NCI-H1048 (cell line): ENCODE measurements around the gene HSD17B11.
"Not testable (repeated sequence)": the region's sequence is repeated elsewhere in the genome, so short reads cannot be mapped to it uniquely, and the experiment has no call there.

ENCODE experiments used
- DNase-seq: peaks from one replicate; lab custom pipeline; 2025; lab: John Stamatoyannopoulos, UW

Gene HSD17B11

GRCh38 chr4:87405211-87405820, 14.3 kb upstream of the HSD17B11 start:
- no peak for DNase-seq

- DNase-seq, result not testable (repeated sequence)
These were observed 12.7 kb upstream of the HSD17B11 start for GRCh38 chr4:87403732-87404131.

- no peak for DNase-seq
These were observed 9.0 kb upstream of the HSD17B11 start for GRCh38 chr4:87399954-87400353.

- no peak for DNase-seq
These were observed 8.2 kb upstream of the HSD17B11 start for GRCh38 chr4:87399148-87399547.

- DNase-seq, result not testable (repeated sequence)
These were observed 4.9 kb upstream of the HSD17B11 start for GRCh38 chr4:87395851-87396250.

- not testable (repeated sequence) for DNase-seq
These were observed 4.1 kb upstream of the HSD17B11 start for GRCh38 chr4:87395073-87395472.

- DNase-seq, result no peak
These were observed 1.2 kb upstream of the HSD17B11 start for GRCh38 chr4:87392183-87392582.

- no peak for DNase-seq
These were observed 627 bp upstream of the HSD17B11 start for GRCh38 chr4:87391576-87392054.

GRCh38 chr4:87390551-87390890, 467 bp downstream of the HSD17B11 start:
- no peak for DNase-seq

GRCh38 chr4:87390055-87390454, 933 bp downstream of the HSD17B11 start:
- not testable (repeated sequence) for DNase-seq

- no peak for DNase-seq
These were observed 2.1 kb downstream of the HSD17B11 start for GRCh38 chr4:87388901-87389300.

GRCh38 chr4:87387237-87387636, 3.8 kb downstream of the HSD17B11 start:
- DNase-seq, result no peak

- DNase-seq, result not testable (repeated sequence)
These were observed 6.4 kb downstream of the HSD17B11 start for GRCh38 chr4:87384466-87385132.

GRCh38 chr4:87382931-87383330, 8.1 kb downstream of the HSD17B11 start:
- DNase-seq, result no peak

GRCh38 chr4:87382116-87382515, 8.9 kb downstream of the HSD17B11 start:
- no peak for DNase-seq

- no peak for DNase-seq
These were observed 13.2 kb downstream of the HSD17B11 start for GRCh38 chr4:87377816-87378215.

- DNase-seq, result no peak
These were observed 15.2 kb downstream of the HSD17B11 start for GRCh38 chr4:87375719-87376291.

GRCh38 chr4:87370068-87370467, 20.9 kb downstream of the HSD17B11 start:
- no peak for DNase-seq

GRCh38 chr4:87366521-87367162, 24.3 kb downstream of the HSD17B11 start:
- DNase-seq, result no peak

- DNase-seq, result no peak
These were observed 25.6 kb downstream of the HSD17B11 start for GRCh38 chr4:87365348-87365747.

GRCh38 chr4:87363552-87363951, 27.4 kb downstream of the HSD17B11 start:
- DNase-seq, result no peak

- no peak for DNase-seq
These were observed 30.6 kb downstream of the HSD17B11 start for GRCh38 chr4:87360338-87360935.

GRCh38 chr4:87359258-87359657, 31.7 kb downstream of the HSD17B11 start:
- DNase-seq, result no peak
